Effector memory CD4-positive, alpha-beta T cell (primary cell): ENCODE data around the gene FANCI.
A peak's percentile ranks its signal among the peaks of the same experiment; 100 is the strongest.

Experiments used
- DNase-seq, 3 donors: peaks; one replicate each; pipeline ENCODE4 v3.0.0-alpha.2; 2020
- H3K27ac ChIP-seq: 2 replicates; pipeline ENCODE4 v1.7.0; 2013; ENCODE audit warnings: mild to moderate bottlenecking, low read length, moderate library complexity; ENCODE audit not compliant: insufficient read depth, poor library complexity, severe bottlenecking
- H3K27me3 ChIP-seq: replicated peaks from 2 replicates; pipeline ENCODE4 v1.7.0; 2013; ENCODE audit warnings: mild to moderate bottlenecking, low read length; ENCODE audit not compliant: insufficient read depth, control insufficient read depth, poor library complexity, severe bottlenecking
- H3K36me3 ChIP-seq: 2 replicates; pipeline ENCODE4 v1.7.0; 2013; ENCODE audit warnings: mild to moderate bottlenecking, low read length, moderate library complexity; ENCODE audit not compliant: control insufficient read depth, insufficient read depth
- H3K4me1 ChIP-seq: 2 replicates; pipeline ENCODE4 v1.7.0; 2013; ENCODE audit warnings: low read length, mild to moderate bottlenecking; ENCODE audit not compliant: control insufficient read depth, insufficient read depth, poor library complexity, severe bottlenecking
- H3K4me3 ChIP-seq: 2 replicates; pipeline ENCODE4 v1.7.0; 2013; ENCODE audit warnings: low read length, low read depth, mild to moderate bottlenecking; ENCODE audit not compliant: insufficient read depth, poor library complexity, severe bottlenecking
- H3K9me3 ChIP-seq: 2 replicates; pipeline ENCODE4 v1.7.0; 2013; ENCODE audit warnings: mild to moderate bottlenecking, low read length, moderate library complexity; ENCODE audit not compliant: control insufficient read depth
- total RNA-seq, 3 donors: gene quantifications; one replicate each; lab custom pipeline; 2026; lab: John Stamatoyannopoulos, UW

Gene FANCI
- total RNA-seq, result 11.8 to 17.6 (median 12.3) reads per million in 3 donors

- Histone ChIP-seq H3K4me1 (peaks cover 12% of the 10 kb centered on the region), H3K9me3 (no peaks in the 10 kb centered on the region), H3K27me3 (no peaks in the 10 kb centered on the region), H3K36me3 (no peaks in the 10 kb centered on the region), H3K27ac (peak within 1 kb of the TSS; percentile 11), H3K4me3 (peak within 1 kb of the TSS; percentile 74)
- DNase-seq, result peak; percentile 87 to 91 (median 90)
Observed at GRCh38 chr15:89243691-89244573, at the start of gene FANCI. FANCI (plus strand) TSS chr15:89243979; CDS start chr15:89247648, 3,669 bp downstream.

GRCh38 chr15:89194608-89195007 lies 49.2 kb upstream of the FANCI start:
- no peaks in the 10 kb centered on the region for H3K9me3 ChIP-seq
- peaks cover 5% of the 10 kb centered on the region for H3K4me1 ChIP-seq
- H3K36me3 ChIP-seq, result peaks cover 57% of the 10 kb centered on the region

GRCh38 chr15:89195836-89196235 lies 47.9 kb upstream of the FANCI start:
- no peaks in the 10 kb centered on the region for H3K9me3 ChIP-seq
- DNase-seq, result no peak
- H3K27ac ChIP-seq, result no peak overlapping the region
- peaks cover 49% of the 10 kb centered on the region for H3K36me3 ChIP-seq
- H3K4me3 ChIP-seq, result no peak overlapping the region
- no peaks in the 10 kb centered on the region for H3K27me3 ChIP-seq
- peaks cover 5% of the 10 kb centered on the region for H3K4me1 ChIP-seq

More at GRCh38 chr15:89194608-89195007, 49.2 kb upstream of the FANCI start:
- DNase-seq, result no peak
- H3K27ac ChIP-seq, result no peak overlapping the region
- H3K4me3 ChIP-seq, result no peak overlapping the region
- H3K27me3 ChIP-seq, result no peaks in the 10 kb centered on the region

GRCh38 chr15:89196241-89196640 lies 47.5 kb upstream of the FANCI start:
- Histone ChIP-seq H3K4me3 (no peak overlapping the region), H3K27me3 (no peaks in the 10 kb centered on the region), H3K27ac (no peak overlapping the region), H3K9me3 (no peaks in the 10 kb centered on the region), H3K4me1 (peaks cover 5% of the 10 kb centered on the region), H3K36me3 (peaks cover 46% of the 10 kb centered on the region)
- DNase-seq, result no peak

- H3K27me3 ChIP-seq, result no peaks in the 10 kb centered on the region
- H3K4me1 ChIP-seq, result peaks cover 5% of the 10 kb centered on the region
- H3K9me3 ChIP-seq, result no peaks in the 10 kb centered on the region
- no peak overlapping the region for H3K27ac ChIP-seq
- DNase-seq, result no peak
- H3K36me3 ChIP-seq, result peaks cover 44% of the 10 kb centered on the region
- H3K4me3 ChIP-seq, result no peak overlapping the region
Observed at GRCh38 chr15:89196994-89197393, 46.8 kb upstream of the FANCI start.

- no peak for DNase-seq
- H3K27me3 ChIP-seq, result no peaks in the 10 kb centered on the region
- peaks cover 39% of the 10 kb centered on the region for H3K36me3 ChIP-seq
- H3K4me1 ChIP-seq, result peaks cover 5% of the 10 kb centered on the region
- H3K27ac ChIP-seq, result no peak overlapping the region
- H3K9me3 ChIP-seq, result no peaks in the 10 kb centered on the region
- H3K4me3 ChIP-seq, result no peak overlapping the region
Observed at GRCh38 chr15:89197503-89197971, 46.2 kb upstream of the FANCI start.

GRCh38 chr15:89198196-89198595 lies 45.6 kb upstream of the FANCI start:
- Histone ChIP-seq H3K4me1 (peaks cover 5% of the 10 kb centered on the region), H3K36me3 (peaks cover 32% of the 10 kb centered on the region)
- no peak for DNase-seq

GRCh38 chr15:89198934-89199333 lies 44.8 kb upstream of the FANCI start:
- peaks cover 27% of the 10 kb centered on the region for H3K36me3 ChIP-seq
- H3K27ac ChIP-seq, result no peak overlapping the region

More at GRCh38 chr15:89198196-89198595, 45.6 kb upstream of the FANCI start:
- no peaks in the 10 kb centered on the region for H3K9me3 ChIP-seq
- no peak overlapping the region for H3K27ac ChIP-seq
- H3K27me3 ChIP-seq, result no peaks in the 10 kb centered on the region
- H3K4me3 ChIP-seq, result no peak overlapping the region

GRCh38 chr15:89199746-89200145 lies 44.0 kb upstream of the FANCI start:
- Histone ChIP-seq H3K9me3 (no peaks in the 10 kb centered on the region), H3K4me1 (peaks cover 20% of the 10 kb centered on the region), H3K36me3 (peaks cover 23% of the 10 kb centered on the region), H3K27ac (no peak overlapping the region), H3K4me3 (no peak overlapping the region), H3K27me3 (no peaks in the 10 kb centered on the region)
- no peak for DNase-seq

More at GRCh38 chr15:89198934-89199333, 44.8 kb upstream of the FANCI start:
- DNase-seq, result no peak
- H3K27me3 ChIP-seq, result no peaks in the 10 kb centered on the region
- no peak overlapping the region for H3K4me3 ChIP-seq
- H3K4me1 ChIP-seq, result peaks cover 12% of the 10 kb centered on the region
- H3K9me3 ChIP-seq, result no peaks in the 10 kb centered on the region

- Histone ChIP-seq H3K4me1 (peaks cover 21% of the 10 kb centered on the region), H3K36me3 (peaks cover 19% of the 10 kb centered on the region), H3K27ac (no peak overlapping the region), H3K9me3 (no peaks in the 10 kb centered on the region), H3K4me3 (no peak overlapping the region), H3K27me3 (no peaks in the 10 kb centered on the region)
- DNase-seq, result no peak
Observed at GRCh38 chr15:89200182-89200581, 43.6 kb upstream of the FANCI start.
